T-helper 1 cell (primary cell): ENCODE results near the gene SCN1B.
"Not testable (repeated sequence)": the region's sequence is repeated elsewhere in the genome, so short reads cannot be mapped to it uniquely, and the experiment has no call there.

Experiments
- DNase-seq, 5 donors: peaks; one replicate each; pipeline ENCODE4 v3.0.0-alpha.2; 2012 to 2020

The SCN1B gene

DNA sequence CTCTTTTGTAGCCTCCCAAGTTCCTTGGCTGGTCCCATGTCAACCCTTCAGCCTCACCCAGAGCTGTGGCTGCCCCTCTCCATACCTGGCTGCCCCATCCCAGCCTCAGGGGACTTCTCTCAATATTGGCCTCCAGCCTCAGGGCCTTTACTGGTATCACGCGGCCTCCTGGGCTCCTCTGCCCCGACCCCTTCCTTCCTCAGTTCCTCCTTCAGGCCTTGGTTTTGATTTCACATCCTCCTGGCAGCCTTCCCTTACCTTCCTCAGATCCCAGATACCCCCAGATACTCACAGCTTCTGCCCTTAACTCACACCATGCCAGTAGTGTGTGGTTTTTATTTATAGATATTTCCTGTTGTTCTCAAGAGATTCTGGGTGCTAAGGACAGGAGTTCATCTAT lies 12.8 kb upstream of the SCN1B start:
- no peak for DNase-seq

GRCh38 chr19:35018379-35018778 lies 11.9 kb upstream of the SCN1B start:
- no peak for DNase-seq

DNA sequence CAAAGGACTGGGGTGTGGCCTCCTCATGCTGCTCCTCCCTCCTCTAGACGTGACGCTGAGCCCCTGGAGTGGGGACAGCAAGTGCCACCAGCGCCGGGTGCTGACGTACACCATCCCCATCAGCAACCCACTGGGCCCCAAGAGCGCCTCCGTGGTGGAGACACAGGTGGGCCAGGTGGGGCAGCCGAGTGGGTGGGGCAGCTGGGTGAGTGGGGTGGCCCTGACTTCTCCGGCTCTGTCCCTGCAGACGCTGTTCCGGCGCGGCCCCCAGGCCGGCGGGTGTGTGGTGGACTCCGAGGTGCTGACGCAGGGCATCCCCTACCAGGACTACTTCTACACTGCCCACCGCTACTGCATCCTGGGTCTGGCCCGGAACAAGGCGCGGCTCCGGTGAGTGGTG lies 11.1 kb upstream of the SCN1B start:
- DNase-seq, result no peak

- no peak for DNase-seq
These were observed 9.3 kb upstream of the SCN1B start for GRCh38 chr19:35021016-35021415.

- DNase-seq, result no peak
These were observed 8.7 kb upstream of the SCN1B start for GRCh38 chr19:35021596-35021995.

GRCh38 chr19:35022460-35022859 lies 7.8 kb upstream of the SCN1B start:
- DNase-seq, result no peak

DNA sequence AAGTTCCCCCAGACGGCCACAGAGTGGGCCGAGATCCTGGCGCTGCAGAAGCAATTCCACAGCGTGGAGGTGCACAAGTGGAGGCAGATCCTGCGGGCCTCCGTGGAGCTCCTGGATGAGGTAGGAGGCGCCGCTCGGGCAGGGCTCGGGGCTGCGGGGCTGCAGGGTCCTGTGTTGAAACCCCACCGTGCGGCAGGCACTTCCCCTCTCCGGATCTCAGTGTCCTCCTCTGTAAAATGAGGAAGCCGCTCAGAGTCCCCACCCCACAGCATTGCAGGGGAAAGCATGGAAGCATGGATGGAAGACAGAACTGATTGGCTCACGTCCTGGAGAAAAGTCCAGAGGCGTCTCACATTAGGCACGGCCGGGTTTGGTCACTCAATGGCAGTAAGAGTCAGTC lies 6.8 kb upstream of the SCN1B start:
- DNase-seq, result no peak

DNA sequence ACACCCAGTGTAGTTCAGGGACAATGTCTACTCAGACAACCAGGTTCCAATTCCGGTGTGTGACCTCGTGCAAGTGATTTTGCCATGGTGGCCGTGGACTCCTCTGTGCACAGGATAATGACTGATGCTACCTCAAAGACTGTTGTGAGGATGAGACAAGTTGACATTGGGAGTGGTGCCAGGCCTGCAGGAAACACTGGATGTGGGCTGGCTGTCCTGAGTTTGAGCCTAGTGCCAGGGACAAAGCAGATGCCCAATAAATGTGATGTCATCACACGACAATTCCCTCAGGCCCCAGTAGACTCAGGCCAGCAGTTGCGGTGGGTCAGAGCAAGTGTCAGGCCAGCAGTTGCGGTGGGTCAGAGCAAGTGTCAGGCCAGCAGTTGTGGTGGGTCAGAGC lies 6.2 kb upstream of the SCN1B start:
- no peak for DNase-seq

DNA sequence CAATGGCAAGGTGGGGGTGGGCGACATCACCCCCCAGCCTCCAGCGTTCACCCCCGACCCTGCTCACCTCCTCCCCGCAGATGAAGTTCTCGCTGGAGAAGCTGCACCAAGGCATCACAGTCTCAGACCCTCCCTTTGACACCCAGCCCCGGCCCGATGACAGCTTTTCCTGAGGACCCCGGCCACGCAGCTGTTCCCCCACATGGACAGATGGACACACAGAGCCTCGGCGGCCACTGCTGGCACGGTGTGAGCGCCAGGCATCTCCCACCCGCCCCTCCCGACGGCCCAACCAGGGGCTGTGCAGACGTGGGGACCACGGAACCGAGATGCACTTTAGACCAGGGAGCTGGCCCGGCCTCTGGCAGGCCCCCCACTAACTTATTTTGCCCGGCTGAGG lies 4.3 kb upstream of the SCN1B start:
- DNase-seq, result no peak

- no peak for DNase-seq
These were observed 3.9 kb upstream of the SCN1B start for GRCh38 chr19:35026418-35026817.

DNA sequence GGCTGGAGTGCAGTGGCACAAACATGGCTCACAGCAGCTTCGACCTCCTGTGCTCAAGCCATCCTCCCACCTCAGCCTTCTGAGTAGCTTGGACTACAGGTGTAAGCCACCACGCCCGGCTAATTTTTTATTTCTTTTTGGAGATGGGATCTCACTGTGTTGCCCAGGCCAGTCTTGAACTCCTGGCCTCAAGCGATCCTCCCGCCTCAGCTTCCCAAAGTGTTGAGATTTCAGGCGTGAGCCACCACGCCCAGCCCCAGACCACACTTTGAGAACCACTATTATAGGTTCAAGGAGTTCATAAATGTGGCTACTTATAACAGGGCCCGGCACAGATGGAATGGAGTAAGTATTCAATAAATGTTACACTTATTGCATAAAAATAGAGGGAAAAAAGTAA lies 3.3 kb upstream of the SCN1B start:
- no peak for DNase-seq

- no peak for DNase-seq
These were observed 2.2 kb upstream of the SCN1B start for GRCh38 chr19:35027851-35028599.

GRCh38 chr19:35028600-35028885 lies 1.7 kb upstream of the SCN1B start:
- not testable (repeated sequence) for DNase-seq

DNA sequence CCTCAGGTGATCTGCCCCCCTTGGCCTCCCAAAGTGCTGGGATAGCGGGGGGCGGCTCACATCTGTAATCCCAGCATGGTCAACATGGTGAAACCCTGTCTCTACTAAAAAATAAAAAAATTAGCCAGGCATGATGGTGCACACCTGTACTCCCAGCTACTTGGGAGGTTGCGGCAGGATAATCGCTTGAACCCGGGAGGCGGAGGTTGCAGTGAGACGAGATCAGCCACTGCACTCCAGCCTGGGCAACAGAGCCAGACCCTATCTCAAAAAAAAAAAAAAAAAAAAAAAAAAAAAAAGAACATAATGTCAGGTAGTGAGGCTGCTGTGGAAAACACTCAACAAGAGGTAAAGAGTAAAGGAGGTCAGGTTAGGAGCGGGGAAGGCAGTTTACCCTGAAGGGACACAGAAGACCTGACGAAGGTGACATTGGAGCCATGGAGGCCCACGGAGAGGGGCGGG lies 964 bp upstream of the SCN1B start:
- DNase-seq, result not testable (repeated sequence)

- DNase-seq, result no peak
These were observed 473 bp upstream of the SCN1B start for GRCh38 chr19:35029737-35030256.

DNA sequence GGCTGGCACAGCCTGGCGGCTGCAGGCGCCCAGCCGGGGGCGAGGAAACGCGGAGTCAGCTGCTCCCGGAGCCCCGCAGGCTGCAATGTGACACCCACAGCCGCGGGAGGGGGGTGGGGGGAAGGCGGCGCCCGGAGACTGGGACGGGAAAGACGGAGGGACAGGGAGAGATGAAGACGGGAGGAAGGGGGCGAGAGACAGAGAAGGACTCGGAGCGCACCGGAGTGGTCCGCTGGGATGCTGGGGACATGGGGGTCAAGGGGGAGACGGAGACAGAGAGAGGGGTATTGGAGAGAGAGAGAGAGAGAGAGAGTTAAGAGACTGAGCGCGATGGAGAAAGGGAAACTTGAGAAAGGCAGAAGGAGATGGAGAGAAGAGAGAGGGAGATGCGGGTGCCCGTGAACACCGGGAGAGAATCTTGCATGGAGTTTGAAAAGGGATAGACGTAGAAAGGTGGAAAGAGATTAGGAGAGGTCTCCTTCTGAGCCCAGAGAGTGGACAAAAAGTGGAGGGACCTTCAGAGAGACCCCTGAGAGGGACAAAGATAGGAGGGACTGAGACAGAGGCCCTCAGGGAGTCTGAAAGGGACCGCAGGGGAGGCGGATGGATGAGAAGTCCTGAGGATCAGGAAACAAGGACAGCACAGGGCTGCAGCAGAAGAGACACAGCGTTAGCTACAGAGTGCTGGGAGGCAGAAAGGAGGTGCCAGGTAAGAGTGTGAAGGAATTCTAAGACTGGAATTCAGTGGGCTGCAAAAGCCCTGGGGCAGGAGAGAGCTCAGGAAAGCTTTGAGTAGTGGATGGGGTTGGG lies 1.0 kb downstream of the SCN1B start:
- no peak for DNase-seq

DNA sequence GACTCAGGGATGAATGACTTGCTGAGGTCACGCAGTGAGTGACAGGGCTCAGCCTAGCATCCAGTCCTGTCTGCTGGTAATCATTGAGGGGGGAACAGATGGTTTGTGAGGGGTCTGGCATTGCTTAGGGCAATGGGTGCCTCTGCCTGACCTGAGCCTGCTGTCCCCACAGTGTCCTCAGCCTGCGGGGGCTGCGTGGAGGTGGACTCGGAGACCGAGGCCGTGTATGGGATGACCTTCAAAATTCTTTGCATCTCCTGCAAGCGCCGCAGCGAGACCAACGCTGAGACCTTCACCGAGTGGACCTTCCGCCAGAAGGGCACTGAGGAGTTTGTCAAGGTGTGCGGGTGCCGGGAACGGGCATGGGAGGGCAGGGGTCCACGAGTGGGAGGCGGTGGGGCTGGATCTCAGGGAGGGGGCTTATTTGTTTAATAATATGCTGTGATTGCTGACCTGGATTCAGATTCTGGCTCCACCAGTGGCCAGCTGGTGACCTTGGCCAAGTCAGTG lies 2.1 kb downstream of the SCN1B start:
- DNase-seq, result no peak

GRCh38 chr19:35033067-35034004 lies 3.1 kb downstream of the SCN1B start:
- DNase-seq, result no peak

GRCh38 chr19:35034005-35034502 lies 3.8 kb downstream of the SCN1B start:
- no peak for DNase-seq

DNA sequence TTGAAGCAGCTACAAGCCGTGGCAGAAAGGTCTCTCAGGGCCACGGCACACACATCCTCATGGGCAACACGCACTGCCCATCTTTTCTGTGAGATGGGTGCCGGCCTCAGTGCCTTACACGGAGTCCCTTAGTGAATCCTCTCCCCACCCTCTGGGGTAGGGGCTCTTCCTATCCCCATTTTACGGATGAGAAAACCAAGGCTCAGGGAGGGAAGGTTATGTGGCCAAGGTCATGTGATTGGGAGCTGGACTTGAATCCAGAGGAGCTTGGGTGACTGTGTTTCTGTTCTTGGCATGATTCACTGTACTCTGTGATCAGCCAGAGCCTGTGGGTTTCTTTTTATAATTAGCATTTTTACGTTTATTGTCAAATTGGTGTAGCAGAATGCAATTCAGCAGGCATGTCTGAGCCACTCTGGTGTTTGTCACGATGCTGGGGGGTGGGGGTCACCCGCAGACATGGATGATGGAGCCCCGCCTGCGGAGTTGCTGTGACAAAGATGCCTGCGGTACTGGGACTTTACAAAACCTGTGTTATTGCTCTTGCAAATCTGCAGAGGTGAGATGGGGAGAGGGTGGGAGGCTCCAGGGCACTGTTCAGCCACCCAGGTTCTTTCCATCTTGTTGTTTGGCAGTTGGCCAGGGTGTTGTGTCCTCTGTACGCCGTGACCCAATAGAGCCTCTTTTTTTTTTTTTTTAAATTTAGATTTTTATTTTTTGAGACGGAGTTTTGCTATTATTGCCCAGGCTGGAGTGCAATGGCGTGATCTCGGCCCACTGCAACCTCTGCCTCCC lies 4.5 kb downstream of the SCN1B start:
- DNase-seq, result no peak

- DNase-seq, result no peak
These were observed 7.7 kb downstream of the SCN1B start for GRCh38 chr19:35037716-35038622.
